Esophagus muscularis mucosa (tissue), 4 donors: ENCODE results near the gene PTPRK. TPM values are rescaled to one million over a fixed set of nuclear protein-coding genes. Genes with fewer than 3 reads are reported as not detected.
A peak's percentile ranks its signal among the peaks of the same experiment; 100 is the strongest.

Experiments
- DNase-seq: peaks from one replicate; pipeline ENCODE4 v3.0.0-alpha.2; 2017; ENCODE audit errors: extremely low spot score
- H3K27ac ChIP-seq, 4 donors: fragments of 200-600 bp; sonication (generic); replicated peaks in 1 of 4; 1 replicate in 3 of 4; 2 replicates in 1 of 4; pipeline ENCODE4 v1.5.1; 2016 to 2019; ENCODE audit warnings: mild to moderate bottlenecking in 1 of 4
- H3K27me3 ChIP-seq, 4 donors: fragments of 200-600 bp; sonication (generic); one replicate each; pipeline versions ENCODE4 v1.5.1 to v1.6.0; 2016 to 2019
- H3K36me3 ChIP-seq, 4 donors: fragments of 200-600 bp; sonication (generic); one replicate each; pipeline ENCODE4 v1.5.1; 2016 to 2019
- H3K4me1 ChIP-seq, 4 donors: fragments of 200-600 bp; sonication (generic); one replicate each; pipeline ENCODE4 v1.5.1; 2016 to 2019
- H3K4me3 ChIP-seq, 4 donors: fragments of 200-600 bp; sonication (generic); 1 replicate in 2 of 4; 2 replicates in 2 of 4; pipeline ENCODE4 v1.5.1; 2016 to 2019; ENCODE audit warnings: mild to moderate bottlenecking in 4 of 4, moderate library complexity in 1 of 4
- H3K9me3 ChIP-seq, 4 donors: fragments of 200-600 bp; sonication (generic); 1 replicate in 3 of 4; 2 replicates in 1 of 4; pipeline ENCODE4 v1.5.1; 2016 to 2019
- EP300 ChIP-seq: sonication (generic); formaldehyde crosslinking; IDR thresholded peaks from one replicate; pipeline ENCODE4 v1.6.1; 2017; ENCODE audit warnings: antibody characterized with exemption
- POLR2A ChIP-seq: fragments of 450-650 bp; IDR thresholded peaks from one replicate; pipeline ENCODE4 v1.6.1; 2017; ENCODE audit warnings: antibody characterized with exemption, moderate library complexity, mild to moderate bottlenecking, low read depth
- POLR2AphosphoS5 ChIP-seq, 2 donors: sonication (generic); formaldehyde crosslinking; IDR thresholded peaks; one replicate each; pipeline ENCODE4 v1.6.1; 2017; ENCODE audit warnings: antibody characterized with exemption in 2 of 2
- WGBS: methylation state at CpG from one replicate; pipeline ENCODE4 v1.1.5; 2018; 5-methylcytosine and 5-hydroxymethylcytosine counted together
- intact Hi-C: fragments of 100-400 bp; cut with DNase I; formaldehyde crosslinking; loops from one replicate; pipeline ENCODE4 v1.15.1; 2023
- total RNA-seq, 4 donors: library from RNA; depleted of rRNA; stranded (reverse); fragments of >200 nt; gene quantifications; one replicate each; pipeline versions ENCODE4 v1.1.0 to v1.2.1, GENCODE V29; 2016
- TF ChIP-seq, protein P1 (sequence below), 3 experiments: fragments of 200-600 bp in 2 of 3; fragments of 450-650 bp in 1 of 3; sonication (generic) in 2 of 3; IDR thresholded peaks; one replicate each; pipeline ENCODE4 v1.5.1; 2017 to 2019; ENCODE audit warnings: antibody characterized with exemption in 3 of 3, mild to moderate bottlenecking in 2 of 3, moderate library complexity in 1 of 3

PTPRK gene
- total RNA-seq, 4 donors from 2014 or later: 36.8 to 53.1 (median 43.8) TPM

DNA sequence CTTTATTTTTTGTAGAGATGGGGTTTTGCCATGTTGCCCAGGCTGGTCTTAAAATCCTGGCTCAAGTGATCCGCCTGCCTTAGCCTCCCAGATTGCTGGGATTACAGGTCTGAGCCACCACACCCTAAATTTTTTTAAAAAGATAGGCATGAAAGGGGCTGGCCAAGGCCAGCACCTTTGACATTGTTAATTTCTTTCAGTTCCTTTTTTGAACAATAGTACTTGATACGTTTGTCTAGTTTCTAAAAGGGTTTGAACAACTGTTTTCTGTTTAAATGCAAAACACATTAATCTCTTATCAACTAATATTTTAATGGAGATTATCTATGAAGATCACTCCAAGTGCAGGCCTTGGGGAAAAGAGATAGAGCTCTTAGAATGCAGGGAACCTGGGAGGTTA is 37.6 kb upstream of the PTPRK start:
- 81% methylated on average over 2 of the region's 2 CpGs for WGBS
- Histone ChIP-seq H3K27me3 (no peaks in the 10 kb centered on the region), H3K4me3 (no peak overlapping the region), H3K9me3 (no peaks in the 10 kb centered on the region), H3K27ac (no peak overlapping the region), H3K36me3 (no peaks in the 10 kb centered on the region), H3K4me1 (no peaks in the 10 kb centered on the region)
- intact Hi-C loops: no loop called here
- TF ChIP-seq, protein P1, sequence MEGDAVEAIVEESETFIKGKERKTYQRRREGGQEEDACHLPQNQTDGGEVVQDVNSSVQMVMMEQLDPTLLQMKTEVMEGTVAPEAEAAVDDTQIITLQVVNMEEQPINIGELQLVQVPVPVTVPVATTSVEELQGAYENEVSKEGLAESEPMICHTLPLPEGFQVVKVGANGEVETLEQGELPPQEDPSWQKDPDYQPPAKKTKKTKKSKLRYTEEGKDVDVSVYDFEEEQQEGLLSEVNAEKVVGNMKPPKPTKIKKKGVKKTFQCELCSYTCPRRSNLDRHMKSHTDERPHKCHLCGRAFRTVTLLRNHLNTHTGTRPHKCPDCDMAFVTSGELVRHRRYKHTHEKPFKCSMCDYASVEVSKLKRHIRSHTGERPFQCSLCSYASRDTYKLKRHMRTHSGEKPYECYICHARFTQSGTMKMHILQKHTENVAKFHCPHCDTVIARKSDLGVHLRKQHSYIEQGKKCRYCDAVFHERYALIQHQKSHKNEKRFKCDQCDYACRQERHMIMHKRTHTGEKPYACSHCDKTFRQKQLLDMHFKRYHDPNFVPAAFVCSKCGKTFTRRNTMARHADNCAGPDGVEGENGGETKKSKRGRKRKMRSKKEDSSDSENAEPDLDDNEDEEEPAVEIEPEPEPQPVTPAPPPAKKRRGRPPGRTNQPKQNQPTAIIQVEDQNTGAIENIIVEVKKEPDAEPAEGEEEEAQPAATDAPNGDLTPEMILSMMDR (IDR thresholded peaks at IDR 0.05): no peak
- TF ChIP-seq POLR2A (no peak), POLR2AphosphoS5 (IDR thresholded peaks at IDR 0.05) (no peak), EP300 (no peak)
- DNase-seq: no peak

DNA sequence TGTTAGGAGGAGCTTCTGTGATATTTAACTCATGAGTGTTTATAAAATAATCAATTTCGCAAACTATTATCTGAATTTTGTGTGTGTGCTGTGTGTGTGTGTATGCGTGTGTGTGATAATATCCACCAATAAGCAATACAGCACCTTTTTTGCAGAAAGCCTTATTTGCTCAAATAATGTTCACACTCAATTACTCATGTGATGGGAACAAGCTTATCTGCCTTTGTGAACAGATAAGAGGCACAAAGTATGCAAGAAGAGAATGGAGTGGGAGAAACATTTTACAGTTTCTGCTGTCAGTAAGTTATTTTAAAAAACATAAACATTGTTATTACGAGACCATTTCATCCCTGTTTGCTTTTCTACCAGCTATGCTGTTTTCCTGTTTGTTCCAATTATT is 36.7 kb upstream of the PTPRK start:
- TF ChIP-seq POLR2A (no peak), EP300 (no peak)
- TF ChIP-seq, protein P1 (IDR thresholded peaks at IDR 0.05): no peak
- DNase-seq: no peak
- intact Hi-C loops: no loop called here

DNA sequence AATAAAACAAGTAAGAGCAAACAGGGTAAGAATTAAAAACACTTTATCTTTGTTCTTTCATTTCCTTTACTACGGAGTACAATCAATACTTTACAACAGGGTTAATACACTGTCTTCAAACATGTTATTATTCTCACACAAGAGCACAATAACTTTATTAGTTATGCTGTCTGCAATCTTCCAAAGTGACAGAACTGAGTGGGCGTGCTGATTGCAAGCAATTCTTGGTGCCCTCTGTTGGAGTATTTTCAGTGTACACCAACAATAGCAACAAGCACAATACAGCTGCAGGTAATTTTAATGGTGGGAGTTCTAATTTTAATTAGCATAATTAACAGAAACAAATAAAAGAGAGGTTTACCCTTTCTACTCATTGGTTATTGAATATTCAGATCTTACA is 33.9 kb upstream of the PTPRK start:
- intact Hi-C loops: no loop called here
- Histone ChIP-seq H3K9me3 (no peaks in the 10 kb centered on the region), H3K4me1 (no peaks in the 10 kb centered on the region), H3K4me3 (no peak overlapping the region), H3K27ac (no peak overlapping the region), H3K36me3 (no peaks in the 10 kb centered on the region), H3K27me3 (no peaks in the 10 kb centered on the region)
- WGBS: 88% methylated on average over 2 of the region's 2 CpGs
- no peak for DNase-seq
- TF ChIP-seq, protein P1 (IDR thresholded peaks at IDR 0.05): peak in 2 of 3 experiments; percentile 30 to 35
- TF ChIP-seq POLR2AphosphoS5 (IDR thresholded peaks at IDR 0.05): no peak

More for the DNA sequence above, 36.7 kb upstream of the PTPRK start:
- Histone ChIP-seq H3K4me3 (no peak overlapping the region), H3K36me3 (no peaks in the 10 kb centered on the region), H3K4me1 (no peaks in the 10 kb centered on the region), H3K9me3 (no peaks in the 10 kb centered on the region), H3K27me3 (no peaks in the 10 kb centered on the region), H3K27ac (no peak overlapping the region)
- WGBS: 88% methylated on average over 3 of the region's 3 CpGs

DNA sequence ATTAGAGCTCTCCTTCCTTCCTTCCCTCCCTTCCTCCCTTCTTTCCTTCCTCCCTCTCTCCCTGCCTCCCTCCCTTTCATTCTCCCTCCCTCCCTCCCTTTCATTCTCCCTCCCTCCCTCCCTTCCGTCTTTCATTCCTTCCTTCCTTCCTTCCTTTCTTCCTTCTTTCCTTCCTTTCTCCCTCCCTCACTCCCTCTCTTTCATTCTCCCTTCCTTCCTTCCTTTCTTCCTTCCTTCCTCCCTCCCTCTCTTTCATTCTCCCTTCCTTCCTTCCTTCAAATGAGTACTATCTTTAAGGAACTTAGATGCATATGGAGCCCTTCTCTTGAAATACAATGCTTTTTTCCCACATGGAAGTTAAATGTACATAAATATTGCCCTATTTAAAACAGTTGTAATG is 20.9 kb upstream of the PTPRK start:
- no peak for DNase-seq
- 36% methylated on average over 1 of the region's 1 CpG for WGBS
- Histone ChIP-seq H3K9me3 (no peaks in the 10 kb centered on the region), H3K4me3 (no peak overlapping the region), H3K36me3 (no peaks in the 10 kb centered on the region), H3K27ac (no peak overlapping the region), H3K4me1 (no peaks in the 10 kb centered on the region), H3K27me3 (no peaks in the 10 kb centered on the region)
- TF ChIP-seq, protein P1 (IDR thresholded peaks at IDR 0.05): no peak
- TF ChIP-seq POLR2AphosphoS5 (IDR thresholded peaks at IDR 0.05): no peak
- TF ChIP-seq EP300: no peak
- intact Hi-C loops: no loop called here

DNA sequence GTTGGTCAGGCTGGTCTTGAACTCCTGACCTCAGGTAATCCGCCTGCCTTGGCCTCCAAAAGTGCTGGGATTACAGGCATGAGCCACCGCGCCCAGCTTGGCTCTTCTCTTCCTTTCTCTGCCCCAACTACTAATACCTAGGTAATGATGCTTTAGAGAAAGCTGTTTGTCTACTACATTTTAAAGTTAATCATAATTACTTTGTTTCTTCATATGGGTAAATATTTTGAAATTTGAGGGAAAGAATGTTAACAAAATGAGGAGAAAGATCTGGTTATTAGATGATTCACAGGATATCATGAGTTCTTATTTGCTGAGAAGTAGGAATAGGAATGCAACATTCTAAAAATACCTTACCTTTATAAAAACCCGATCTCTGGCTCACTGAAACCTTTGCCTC is 18.4 kb upstream of the PTPRK start:
- Histone ChIP-seq H3K9me3 (no peaks in the 10 kb centered on the region), H3K4me3 (no peak overlapping the region), H3K36me3 (no peaks in the 10 kb centered on the region), H3K27me3 (no peaks in the 10 kb centered on the region), H3K27ac (no peak overlapping the region), H3K4me1 (no peaks in the 10 kb centered on the region)
- TF ChIP-seq EP300: no peak
- TF ChIP-seq POLR2A: no peak
- TF ChIP-seq, protein P1 (IDR thresholded peaks at IDR 0.05): no peak
- no peak for TF ChIP-seq POLR2AphosphoS5 (IDR thresholded peaks at IDR 0.05)
- 94% methylated on average over 4 of the region's 4 CpGs for WGBS
- DNase-seq: no peak
- intact Hi-C loops: no loop called here
